Stimulated activated CD8-positive, alpha-beta memory T cell treated with anti-CD3 and anti-CD28 coated beads, Interleukin-12 subunit alpha, Interleukin-12 subunit beta, amount 100 ng/mL, for 24 hours (primary cell): ENCODE data around the gene HSD17B12.
"Not testable (repeated sequence)": the region's sequence is repeated elsewhere in the genome, so short reads cannot be mapped to it uniquely, and the experiment has no call there.

Source experiments
- DNase-seq: peaks from one replicate; pipeline ENCODE4 v3.0.0-alpha.2; 2020; ENCODE audit errors: extremely low read depth

Gene HSD17B12

GRCh38 chr11:43680521-43681400, at the start of gene HSD17B12:
TSS of gene HSD17B12 (plus strand) at chr11:43680738. CDS start at chr11:43680828, 90 bp downstream.
- DNase-seq, result peak; percentile 99

DNA sequence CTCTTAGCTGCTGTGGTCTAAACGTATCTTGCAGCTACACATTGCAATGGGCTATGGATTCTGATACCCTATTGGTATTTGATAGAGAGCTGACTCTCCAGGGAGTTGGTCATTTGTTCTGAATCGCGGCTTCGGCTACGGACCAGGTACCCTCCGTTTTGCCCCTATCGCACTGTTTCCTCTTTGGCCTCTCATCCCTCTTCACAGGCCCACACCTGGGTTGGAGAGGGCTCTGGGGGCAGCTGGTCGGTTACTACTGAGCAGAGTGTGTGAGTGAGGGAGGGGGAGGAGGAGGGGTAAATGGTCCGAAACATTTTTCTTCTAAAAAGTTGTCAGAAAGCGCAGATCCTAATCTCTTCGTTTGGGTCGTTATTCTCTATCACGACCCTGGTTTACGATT, 48.8 kb upstream of the HSD17B12 start:
- DNase-seq, result no peak

GRCh38 chr11:43632181-43632580, 48.4 kb upstream of the HSD17B12 start:
- DNase-seq, result no peak

GRCh38 chr11:43638717-43639116, 41.8 kb upstream of the HSD17B12 start:
- no peak for DNase-seq

GRCh38 chr11:43639224-43639623, 41.3 kb upstream of the HSD17B12 start:
- no peak for DNase-seq

- no peak for DNase-seq
These were observed 40.6 kb upstream of the HSD17B12 start for GRCh38 chr11:43639920-43640319.

DNA sequence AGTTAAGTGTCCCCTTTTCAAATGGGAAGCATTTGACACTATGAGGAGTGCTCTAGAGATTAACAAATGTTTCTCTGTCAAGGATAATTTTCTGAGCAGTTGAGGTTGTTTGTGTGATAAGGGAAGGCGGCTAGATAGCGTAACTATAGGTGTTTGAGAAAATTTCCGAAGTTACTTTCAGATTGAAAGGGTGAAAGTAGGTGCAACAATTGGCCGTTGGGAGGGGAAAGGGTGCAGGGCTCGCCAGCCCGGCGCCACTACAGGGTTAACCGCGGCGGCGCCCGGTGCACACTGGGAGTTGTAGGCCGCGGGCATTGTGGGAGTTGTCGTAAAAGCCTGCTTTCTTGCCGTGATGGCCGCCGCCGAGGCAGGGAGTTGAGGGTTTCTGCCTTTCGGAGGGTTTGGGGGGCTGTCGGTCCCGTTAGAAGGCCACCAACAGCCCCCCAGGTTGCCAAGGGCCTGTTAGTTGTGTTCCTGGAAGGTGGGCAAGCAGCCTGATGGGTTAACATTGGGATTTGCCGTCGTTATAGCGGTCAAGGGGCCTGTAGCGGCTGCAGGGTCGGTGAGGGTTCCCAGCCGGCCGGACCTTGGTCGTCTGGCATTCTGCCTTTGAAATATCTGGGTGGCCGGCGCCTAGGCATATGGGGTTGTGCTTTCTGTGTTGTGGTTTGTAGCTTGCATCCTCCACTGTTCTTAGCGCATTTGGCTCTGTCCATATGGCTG, 36.5 kb upstream of the HSD17B12 start:
- peak; percentile 67 for DNase-seq

GRCh38 chr11:43644621-43645299, 35.8 kb upstream of the HSD17B12 start:
- no peak for DNase-seq

- no peak for DNase-seq
These were observed 33.8 kb upstream of the HSD17B12 start for GRCh38 chr11:43646767-43647166.

DNA sequence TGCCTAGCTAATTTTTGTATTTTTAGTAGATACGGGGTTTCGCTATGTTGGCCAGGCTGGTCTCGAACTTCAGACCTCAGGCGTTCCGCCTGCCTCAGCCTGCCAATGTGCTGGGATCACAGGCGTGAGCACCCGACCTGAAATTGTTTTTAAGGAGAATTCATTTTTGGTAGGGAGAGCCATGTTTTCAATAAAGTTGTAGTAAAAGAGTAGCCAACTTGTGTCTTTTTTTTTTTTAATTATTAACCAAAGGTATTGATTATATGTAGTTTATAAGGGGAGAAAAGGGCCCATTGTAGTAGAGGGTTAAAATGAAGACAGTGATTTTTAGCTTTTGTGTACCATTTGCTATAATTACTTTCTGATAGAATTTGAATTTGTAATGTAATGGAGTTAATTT, 31.6 kb upstream of the HSD17B12 start:
- DNase-seq, result no peak

DNA sequence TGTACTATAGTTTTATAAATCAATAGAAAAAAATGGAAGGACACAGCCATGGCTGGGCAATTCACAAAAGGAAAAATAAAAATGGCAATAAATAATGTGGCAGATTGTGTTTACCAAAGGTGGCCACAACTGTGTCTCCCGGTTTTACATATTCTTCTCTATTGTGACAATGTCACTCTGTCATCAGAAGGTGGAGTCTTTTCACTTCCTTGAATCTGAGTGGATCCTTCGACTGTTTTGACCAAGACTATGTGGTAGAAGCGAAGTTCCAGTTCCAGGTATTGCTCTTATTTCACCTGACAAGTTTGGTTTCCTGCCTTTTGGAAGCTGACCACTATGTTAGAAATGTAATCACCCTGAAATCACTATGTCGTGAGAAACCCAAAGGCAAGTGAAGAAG, 31.0 kb upstream of the HSD17B12 start:
- DNase-seq, result no peak

GRCh38 chr11:43649921-43650320, 30.6 kb upstream of the HSD17B12 start:
- no peak for DNase-seq

DNA sequence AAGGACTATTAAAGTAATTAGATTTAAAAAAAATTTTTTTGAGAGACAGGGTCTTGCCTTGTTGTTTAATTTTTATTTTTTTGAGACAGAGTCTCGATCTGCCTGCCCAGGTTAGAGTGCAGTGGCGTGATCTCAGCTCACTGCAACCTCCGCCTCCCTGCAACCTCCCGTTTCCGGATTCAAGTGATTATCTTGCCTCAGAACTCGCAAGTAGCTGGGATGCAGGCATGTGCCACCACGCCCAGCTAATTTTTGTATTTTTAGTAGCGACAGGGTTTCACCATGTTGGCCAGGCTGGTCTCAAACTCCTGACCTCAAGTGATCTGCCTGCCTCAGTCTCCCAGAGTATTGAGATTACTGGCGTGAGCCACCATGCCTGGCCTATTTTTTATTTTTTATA, 17.5 kb upstream of the HSD17B12 start:
- DNase-seq, result not testable (repeated sequence)

GRCh38 chr11:43664295-43664694, 16.2 kb upstream of the HSD17B12 start:
- no peak for DNase-seq

GRCh38 chr11:43671284-43671683, 9.3 kb upstream of the HSD17B12 start:
- DNase-seq, result not testable (repeated sequence)

GRCh38 chr11:43674560-43674959, 6.0 kb upstream of the HSD17B12 start:
- DNase-seq, result no peak

DNA sequence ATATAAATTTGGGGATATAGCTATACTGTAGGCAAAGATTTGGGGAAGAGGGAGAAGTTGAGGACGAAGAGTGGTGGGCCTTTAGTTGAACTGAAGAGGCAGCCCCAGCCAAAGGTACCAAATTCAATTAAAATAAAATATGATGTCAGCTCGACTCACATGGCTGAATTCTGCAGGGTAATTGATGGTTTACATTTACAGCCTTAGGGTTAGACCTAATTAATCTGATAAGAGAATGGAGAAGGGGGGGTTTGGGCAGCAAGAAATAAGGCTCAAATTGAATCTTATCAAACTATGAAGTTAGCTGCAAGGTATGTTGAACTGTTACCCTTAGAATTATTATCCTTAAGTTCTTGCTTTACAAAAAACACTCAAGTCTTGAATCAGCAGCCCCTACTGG, 3.6 kb upstream of the HSD17B12 start:
- no peak for DNase-seq

DNA sequence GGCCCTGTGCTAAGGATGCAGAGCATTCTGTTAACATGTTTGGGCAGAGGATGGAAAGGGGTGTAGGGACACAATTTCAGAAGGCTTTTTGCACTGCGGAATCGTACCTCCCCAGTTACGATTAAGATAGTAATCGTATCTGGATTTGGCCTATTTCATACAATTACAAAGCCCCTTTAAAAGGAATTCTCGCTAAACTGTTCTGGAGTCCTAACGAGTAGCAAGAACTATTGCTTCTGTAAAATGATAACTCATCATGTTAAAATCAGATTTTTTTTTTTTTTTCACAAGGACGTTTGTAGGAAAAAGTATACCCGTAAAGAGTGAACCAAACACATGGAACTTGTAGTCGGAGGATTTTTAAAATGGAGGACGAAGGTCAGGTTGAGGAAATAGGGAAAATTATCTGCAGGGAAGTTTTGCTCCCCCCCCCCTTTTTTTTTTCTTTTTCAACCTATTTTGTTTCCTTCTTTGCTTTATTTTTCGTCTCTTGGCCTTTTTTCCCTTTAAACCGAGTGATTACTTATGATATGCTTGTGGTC, 934 bp downstream of the HSD17B12 start:
- DNase-seq, result no peak

DNA sequence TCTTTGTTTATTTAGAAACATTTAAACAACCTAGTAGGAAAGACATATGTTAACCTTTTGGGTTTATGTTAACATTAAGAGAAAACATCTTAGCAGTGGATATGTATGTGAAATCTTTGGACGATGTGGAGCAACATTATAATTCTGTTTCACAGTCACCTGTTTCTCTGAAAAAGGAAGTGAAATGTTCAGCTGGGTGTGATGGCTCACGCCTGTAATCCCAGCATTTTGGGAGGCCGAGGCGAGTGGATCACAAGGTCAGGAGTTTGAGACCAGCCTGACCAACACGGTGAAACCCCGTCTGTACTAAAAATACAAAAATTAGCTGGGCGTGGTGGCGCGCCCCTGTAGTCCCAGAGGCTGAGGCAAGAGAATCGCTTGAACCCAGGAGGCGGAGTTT, 1.5 kb downstream of the HSD17B12 start:
- DNase-seq, result not testable (repeated sequence)

- no peak for DNase-seq
These were observed 4.9 kb downstream of the HSD17B12 start for GRCh38 chr11:43685440-43685839.

DNA sequence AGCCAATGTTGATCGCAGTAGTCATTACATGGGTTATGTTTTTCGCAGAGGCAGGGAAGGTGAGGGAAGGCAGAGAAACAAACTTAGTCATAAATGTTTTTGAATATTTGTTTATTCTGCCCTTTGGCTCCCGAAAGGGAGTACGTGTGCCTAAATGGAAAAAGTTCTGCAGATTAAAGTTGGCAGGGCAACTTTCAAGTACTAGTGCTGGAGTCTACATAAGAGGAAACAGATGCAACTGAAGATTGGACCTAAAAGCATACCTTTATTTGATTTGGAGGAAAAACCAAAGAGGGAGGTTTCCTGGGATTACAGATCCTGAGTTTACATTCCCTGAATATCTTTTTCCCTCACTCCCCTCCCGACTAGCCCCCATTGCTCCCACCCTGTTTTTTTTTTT, 5.7 kb downstream of the HSD17B12 start:
- no peak for DNase-seq

DNA sequence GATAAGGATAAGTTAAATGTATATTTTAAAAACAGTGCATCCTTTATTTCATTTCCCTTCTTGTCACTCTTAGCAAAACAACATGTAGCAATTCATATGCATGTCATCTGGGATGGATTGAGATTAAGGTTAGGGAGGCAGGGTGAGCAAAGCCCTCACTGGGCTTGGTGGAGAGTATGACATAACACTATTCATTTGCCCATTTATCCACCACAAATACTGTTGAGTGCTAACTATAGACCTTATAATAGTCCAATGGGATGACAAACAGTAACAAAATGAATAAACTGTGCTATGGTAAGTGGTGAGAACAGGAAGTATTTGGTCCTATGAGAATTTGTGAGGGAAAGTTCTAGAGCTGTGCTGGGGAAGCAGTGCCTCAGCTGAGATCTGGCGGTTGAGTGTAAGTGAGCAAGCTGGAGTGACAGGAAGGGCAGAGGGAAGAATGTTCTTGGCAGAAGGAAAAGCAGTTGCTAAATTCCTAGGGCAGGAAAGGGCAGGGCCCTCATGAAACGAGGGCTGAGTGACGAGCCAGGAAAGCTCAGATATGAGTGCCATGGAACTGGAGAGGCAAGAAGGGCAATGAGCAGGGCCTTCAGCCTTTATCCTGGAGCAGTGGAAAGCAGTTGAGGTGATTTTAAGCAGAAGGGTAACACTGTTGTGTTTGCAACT, 6.7 kb downstream of the HSD17B12 start:
- DNase-seq, result no peak
